AG04449 (cell line): ENCODE data around the gene TMF1.
A peak's percentile ranks its signal among the peaks of the same experiment; 100 is the strongest.

Experiments used
- CTCF ChIA-PET: fragments of 350-600 bp; formaldehyde crosslinking; extraction: SDS; loops from one replicate; lab custom pipeline; 2021; ENCODE audit warnings: antibody characterized with exemption; lab: Yijun Ruan, JAX
- POLR2A ChIA-PET: fragments of 400-600, 350-600 bp; formaldehyde crosslinking; extraction: SDS; loops from one replicate; lab custom pipeline; 2020; ENCODE audit warnings: antibody characterized with exemption, inconsistent platforms; lab: Yijun Ruan, JAX
- DNase-seq: peaks from one replicate; pipeline ENCODE4 v3.0.0-alpha.2; 2010; ENCODE audit warnings: low read depth, low spot score
- H3K4me3 ChIP-seq: 2 replicates; pipeline ENCODE4 v1.5.1; 2011; ENCODE audit warnings: low read depth, mild to moderate bottlenecking, control low read depth, low read length
- TF ChIP-seq, protein P1 (sequence below): IDR thresholded peaks from one replicate; pipeline ENCODE4 v1.5.1; 2011; ENCODE audit warnings: mild to moderate bottlenecking, moderate library complexity, low read length, control low read depth, inconsistent platforms; ENCODE audit not compliant: insufficient read depth; ENCODE audit errors: missing control alignments

The TMF1 gene

DNA sequence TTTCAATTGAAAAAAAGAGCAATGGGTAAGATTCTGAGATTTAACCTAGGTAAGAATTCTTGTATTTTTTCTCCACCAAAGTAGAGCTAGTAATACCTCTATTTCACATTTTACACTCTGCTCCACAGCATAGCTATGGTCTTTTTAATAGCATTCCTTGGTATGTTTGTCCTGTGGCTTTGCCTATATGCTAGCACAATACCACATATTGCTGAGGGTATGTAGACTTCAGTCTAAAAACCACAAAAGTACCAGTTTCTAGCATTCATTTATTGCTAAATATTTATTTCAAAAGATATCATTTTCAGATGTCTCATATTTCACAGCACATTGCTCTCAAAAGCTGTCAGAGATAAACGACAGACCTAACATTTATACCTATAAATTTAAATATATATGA lies 20.5 kb downstream of the TMF1 start:
- ChIA-PET CTCF (interaction anchor here (1.2 to 5.6 kb wide), 3 partner anchors 11 to 18 kb away, joined by 5 to 28 read pairs (median 8); partner anchors contain the start of gene EOGT), POLR2A (interaction anchor here (0.7 to 1.1 kb wide), 2 partner anchors 18 to 53 kb away, joined by 3 read pairs; partner anchors contain the start of genes ARL6IP5 and EOGT)
- no peak overlapping the region for H3K4me3 ChIP-seq
- TF ChIP-seq, protein P1, sequence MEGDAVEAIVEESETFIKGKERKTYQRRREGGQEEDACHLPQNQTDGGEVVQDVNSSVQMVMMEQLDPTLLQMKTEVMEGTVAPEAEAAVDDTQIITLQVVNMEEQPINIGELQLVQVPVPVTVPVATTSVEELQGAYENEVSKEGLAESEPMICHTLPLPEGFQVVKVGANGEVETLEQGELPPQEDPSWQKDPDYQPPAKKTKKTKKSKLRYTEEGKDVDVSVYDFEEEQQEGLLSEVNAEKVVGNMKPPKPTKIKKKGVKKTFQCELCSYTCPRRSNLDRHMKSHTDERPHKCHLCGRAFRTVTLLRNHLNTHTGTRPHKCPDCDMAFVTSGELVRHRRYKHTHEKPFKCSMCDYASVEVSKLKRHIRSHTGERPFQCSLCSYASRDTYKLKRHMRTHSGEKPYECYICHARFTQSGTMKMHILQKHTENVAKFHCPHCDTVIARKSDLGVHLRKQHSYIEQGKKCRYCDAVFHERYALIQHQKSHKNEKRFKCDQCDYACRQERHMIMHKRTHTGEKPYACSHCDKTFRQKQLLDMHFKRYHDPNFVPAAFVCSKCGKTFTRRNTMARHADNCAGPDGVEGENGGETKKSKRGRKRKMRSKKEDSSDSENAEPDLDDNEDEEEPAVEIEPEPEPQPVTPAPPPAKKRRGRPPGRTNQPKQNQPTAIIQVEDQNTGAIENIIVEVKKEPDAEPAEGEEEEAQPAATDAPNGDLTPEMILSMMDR, result no peak
- DNase-seq, result no peak

DNA sequence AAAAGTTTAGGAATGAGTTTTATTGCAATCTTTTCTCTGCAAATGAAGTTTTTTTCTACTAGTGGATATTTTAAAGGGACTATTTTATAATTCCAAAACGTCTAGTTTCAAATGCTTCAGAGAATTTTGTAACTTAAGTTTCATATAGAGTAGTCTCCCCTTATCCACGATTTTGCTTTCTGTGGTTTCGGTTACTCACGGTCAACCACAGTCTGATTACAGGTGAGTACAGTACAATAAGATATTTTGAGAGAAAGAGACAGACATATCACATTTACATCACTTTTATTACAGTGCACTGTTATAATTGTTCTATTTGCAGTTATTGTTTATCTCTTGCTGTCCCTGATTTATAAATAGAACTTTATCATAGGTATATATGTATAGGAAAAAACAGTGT lies 31.3 kb downstream of the TMF1 start:
- POLR2A ChIA-PET, result no interaction called here
- no peak for DNase-seq
- CTCF ChIA-PET, result interaction anchor here (1.0 to 4.8 kb wide), 5 partner anchors 10 to 29 kb away, joined by 3 to 28 read pairs (median 3); no protein-coding TSS in a partner anchor
- TF ChIP-seq, protein P1, result no peak
- H3K4me3 ChIP-seq, result no peak overlapping the region

DNA sequence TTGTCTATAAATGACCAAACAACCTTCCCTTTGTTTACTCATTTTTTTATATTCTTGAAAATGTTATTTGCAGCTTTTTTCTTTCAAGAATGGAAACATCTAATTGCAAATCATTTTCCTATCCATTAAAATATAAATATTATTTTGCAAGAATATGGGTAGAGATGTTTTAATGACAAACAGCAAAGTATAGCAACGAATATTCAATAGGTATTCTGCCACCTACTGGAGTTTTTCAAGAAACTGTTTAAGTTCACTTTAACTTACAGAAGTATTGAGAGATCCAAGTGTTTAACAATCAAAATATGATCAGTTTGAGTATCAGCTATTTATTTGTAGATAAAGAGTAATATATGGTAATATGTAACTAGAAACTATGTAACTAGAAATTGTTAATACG lies 31.7 kb downstream of the TMF1 start:
- DNase-seq, result no peak
- TF ChIP-seq, protein P1, result no peak
- ChIA-PET POLR2A (no interaction called here), CTCF (interaction anchor here (1.0 to 4.8 kb wide), 5 partner anchors 10 to 29 kb away, joined by 3 to 28 read pairs (median 3); no protein-coding TSS in a partner anchor)
- H3K4me3 ChIP-seq, result no peak overlapping the region

DNA sequence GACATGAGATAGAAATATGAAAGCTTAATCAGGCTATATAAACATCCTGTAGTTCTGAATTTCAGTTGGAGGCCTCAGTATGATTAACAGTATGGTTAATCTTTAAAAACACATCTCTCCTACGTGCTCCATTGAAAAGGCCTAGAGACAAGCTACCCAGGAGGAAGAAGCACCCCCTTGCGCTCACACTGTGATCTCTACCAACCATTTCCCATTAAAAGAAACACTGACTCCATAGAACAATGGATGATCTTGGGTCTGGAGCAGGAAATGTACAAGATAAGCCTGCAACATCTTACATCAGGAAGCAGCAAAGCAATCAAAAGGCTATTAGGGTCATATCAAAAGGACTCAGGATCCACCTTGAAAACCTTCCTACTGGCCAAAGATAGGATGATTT lies 35.2 kb downstream of the TMF1 start:
- ChIA-PET POLR2A (no interaction called here), CTCF (interaction anchor here (1.0 kb wide), 1 partner anchor 8 kb away, joined by 4 read pairs; no protein-coding TSS in a partner anchor)
- H3K4me3 ChIP-seq, result no peak overlapping the region
- DNase-seq, result no peak
- TF ChIP-seq, protein P1, result no peak

DNA sequence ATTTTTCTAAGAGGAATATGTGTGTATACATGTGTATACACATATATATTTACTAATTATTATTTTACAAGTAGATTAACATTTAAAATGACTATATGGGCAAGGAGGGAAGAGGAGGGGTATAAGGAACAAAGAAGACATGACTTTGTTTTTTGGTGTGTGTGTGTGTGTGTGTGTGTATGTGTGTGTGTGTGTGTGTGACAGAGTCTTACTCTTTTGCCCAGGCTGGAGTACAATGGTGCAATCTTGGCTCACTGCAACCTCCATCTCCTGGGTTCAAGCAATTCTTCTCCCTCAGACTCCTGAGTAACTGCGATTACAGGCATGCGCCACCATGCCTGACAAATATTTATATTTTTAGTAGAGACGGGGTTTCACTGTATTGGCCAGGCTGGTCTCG lies 36.0 kb downstream of the TMF1 start:
- POLR2A ChIA-PET, result no interaction called here

DNA sequence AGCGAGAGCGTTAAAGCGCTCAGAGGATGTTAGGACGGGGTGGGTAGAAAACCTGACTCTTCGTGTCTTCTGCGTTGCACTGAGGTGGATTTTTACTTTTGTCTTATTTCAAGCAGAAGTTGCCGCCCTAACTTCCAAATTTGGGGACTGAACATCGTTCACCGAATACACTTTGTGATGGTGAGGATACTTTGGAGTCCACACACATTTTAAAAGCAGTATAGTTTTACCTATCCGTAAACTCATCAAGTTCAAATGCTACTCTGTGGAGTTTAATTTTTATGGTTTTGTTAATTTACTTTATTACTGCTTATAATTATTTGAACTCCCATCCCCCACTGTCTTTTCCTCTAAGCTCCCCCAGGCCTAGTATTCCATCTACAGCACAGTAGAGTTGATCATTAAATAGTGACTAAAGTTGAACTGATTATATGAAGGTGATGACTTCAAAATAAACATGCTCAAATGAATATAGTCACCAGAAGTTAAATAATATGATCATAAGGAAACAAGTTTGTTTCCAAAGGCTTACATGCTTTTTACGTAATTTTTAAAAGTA lies 38.0 kb downstream of the TMF1 start:
- no peak for DNase-seq
- ChIA-PET CTCF (interaction anchor here (0.6 to 4.6 kb wide), 8 partner anchors 9 to 106 kb away, joined by 3 to 24 read pairs (median 4); no protein-coding TSS in a partner anchor), POLR2A (interaction anchor here (0.8 to 1.4 kb wide), 4 partner anchors 17 to 72 kb away, joined by 3 to 4 read pairs (median 3); no protein-coding TSS in a partner anchor)
- TF ChIP-seq, protein P1, result no peak
- H3K4me3 ChIP-seq, result peak overlapping the region; percentile 72

More for the DNA sequence above, 36.0 kb downstream of the TMF1 start:
- no peak for DNase-seq
- H3K4me3 ChIP-seq, result no peak overlapping the region
- CTCF ChIA-PET, result interaction anchor here (1.0 kb wide), 1 partner anchor 9 kb away, joined by 4 read pairs; no protein-coding TSS in a partner anchor
- TF ChIP-seq, protein P1, result no peak
